ENCODE results near the gene PRR23A. TPM values are rescaled to one million over a fixed set of nuclear protein-coding genes. Genes with fewer than 3 reads are reported as not detected.
"Not testable (repeated sequence)": the region's sequence is repeated elsewhere in the genome, so short reads cannot be mapped to it uniquely, and the experiment has no call there.

The PRR23A gene
- total RNA-seq, 3 donors from 2014 or later = not detected

- intact Hi-C loops (cut with DNase I; ENCODE audit: low total_unique reads) = no loop called here
- Histone ChIP-seq H3K4me1 (no peaks in the 10 kb centered on the region), H3K9me3 (peaks cover 0 to 6% of the 10 kb centered on the region in 2 donors), H3K27me3 (no peaks in the 10 kb centered on the region), H3K36me3 (no peaks in the 10 kb centered on the region), H3K27ac (no peak overlapping the region), H3K4me3 (no peak overlapping the region)
- TF ChIP-seq CTCF (IDR thresholded peaks at IDR 0.05) (no peak), POLR2AphosphoS5 (IDR thresholded peaks at IDR 0.05) (no peak), POLR2A (IDR thresholded peaks at IDR 0.05) (no peak)
- DNase-seq (ENCODE audit: low spot score in 2 of 2) = no peak
Measured at GRCh38 chr3:139037478-139037877, 31.4 kb upstream of the PRR23A start.

GRCh38 chr3:139032326-139033002 is 26.4 kb upstream of the PRR23A start:
- Histone ChIP-seq H3K27me3 (no peaks in the 10 kb centered on the region), H3K4me1 (no peaks in the 10 kb centered on the region), H3K4me3 (no peak overlapping the region), H3K27ac (no peak overlapping the region), H3K9me3 (peaks cover 0 to 34% of the 10 kb centered on the region in 2 donors), H3K36me3 (no peaks in the 10 kb centered on the region)
- no peak for DNase-seq (ENCODE audit: low spot score in 2 of 2)
- TF ChIP-seq POLR2AphosphoS5 (IDR thresholded peaks at IDR 0.05) (no peak), CTCF (IDR thresholded peaks at IDR 0.05) (no peak), POLR2A (IDR thresholded peaks at IDR 0.05) (no peak)
- intact Hi-C loops (cut with DNase I; ENCODE audit: low total_unique reads) = no loop called here

- H3K27ac ChIP-seq; H3K36me3 ChIP-seq; intact Hi-C loops (cut with DNase I; ENCODE audit: low total_unique reads); H3K27me3 ChIP-seq; H3K4me3 ChIP-seq; DNase-seq (ENCODE audit: low spot score in 2 of 2); H3K4me1 ChIP-seq: not testable (repeated sequence)
- peaks cover 0 to 34% of the 10 kb centered on the region in 2 donors for H3K9me3 ChIP-seq
Measured at GRCh38 chr3:139030576-139030975, 24.5 kb upstream of the PRR23A start.

GRCh38 chr3:139024968-139025367 is 18.9 kb upstream of the PRR23A start:
- TF ChIP-seq CTCF (IDR thresholded peaks at IDR 0.05) = no peak
- no peak for TF ChIP-seq POLR2AphosphoS5 (IDR thresholded peaks at IDR 0.05)
- no peak for TF ChIP-seq POLR2A (IDR thresholded peaks at IDR 0.05)
- Histone ChIP-seq H3K27me3 (no peaks in the 10 kb centered on the region), H3K4me3 (no peak overlapping the region), H3K4me1 (no peaks in the 10 kb centered on the region), H3K36me3 (no peaks in the 10 kb centered on the region), H3K27ac (no peak overlapping the region), H3K9me3 (peaks cover 16 to 18% of the 10 kb centered on the region in 2 donors)
- intact Hi-C loops (cut with DNase I; ENCODE audit: low total_unique reads) = loop anchor here (1.0 kb wide), 1 partner anchor 23 kb away; no protein-coding TSS in a partner anchor
- DNase-seq (ENCODE audit: low spot score in 2 of 2) = no peak

- H3K27me3 ChIP-seq = no peaks in the 10 kb centered on the region
- no peaks in the 10 kb centered on the region for H3K36me3 ChIP-seq
- no peak within 1 kb of the TSS for H3K4me3 ChIP-seq
- peaks cover 17 to 22% of the 10 kb centered on the region in 2 donors for H3K9me3 ChIP-seq
- intact Hi-C loops (cut with DNase I; ENCODE audit: low total_unique reads) = no loop called here
- no peak within 1 kb of the TSS for H3K27ac ChIP-seq
- TF ChIP-seq POLR2A (IDR thresholded peaks at IDR 0.05) (no peak), CTCF (IDR thresholded peaks at IDR 0.05) (no peak), POLR2AphosphoS5 (IDR thresholded peaks at IDR 0.05) (no peak)
- no peak for DNase-seq (ENCODE audit: low spot score in 2 of 2)
- H3K4me1 ChIP-seq = no peaks in the 10 kb centered on the region
Measured at GRCh38 chr3:139020868-139021234, 14.8 kb upstream of the PRR23A start, which contains the start of gene PRR23B. PRR23B (minus strand) TSS chr3:139020926; CDS start chr3:139020661, 265 bp downstream.

Data from breast epithelium (tissue), 4 donors.